ENCODE measurements around the gene CKMT2.

CKMT2 gene

DNA sequence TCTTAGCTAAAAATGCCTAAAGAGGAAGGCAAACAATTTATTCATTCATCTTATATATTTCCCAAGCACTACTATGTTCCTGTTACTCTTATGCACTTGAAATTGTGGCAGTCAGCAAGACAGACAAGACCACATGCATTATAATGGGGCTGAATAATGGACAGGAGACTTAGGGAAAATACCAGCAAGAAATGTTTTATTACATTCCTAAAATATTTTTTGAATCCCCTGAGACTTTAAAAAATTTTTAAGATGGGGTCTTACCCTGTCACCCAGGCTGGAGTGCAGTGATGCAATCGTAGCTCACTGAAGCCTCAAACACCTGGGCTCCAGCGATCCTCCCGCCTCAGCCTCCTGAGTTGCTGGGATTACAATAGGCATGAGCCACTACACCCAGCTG lies 81.5 kb downstream of the CKMT2 start:
- H3K27ac ChIP-seq (replicated peaks), result no peak overlapping the region
- TF ChIP-seq, protein P1, sequence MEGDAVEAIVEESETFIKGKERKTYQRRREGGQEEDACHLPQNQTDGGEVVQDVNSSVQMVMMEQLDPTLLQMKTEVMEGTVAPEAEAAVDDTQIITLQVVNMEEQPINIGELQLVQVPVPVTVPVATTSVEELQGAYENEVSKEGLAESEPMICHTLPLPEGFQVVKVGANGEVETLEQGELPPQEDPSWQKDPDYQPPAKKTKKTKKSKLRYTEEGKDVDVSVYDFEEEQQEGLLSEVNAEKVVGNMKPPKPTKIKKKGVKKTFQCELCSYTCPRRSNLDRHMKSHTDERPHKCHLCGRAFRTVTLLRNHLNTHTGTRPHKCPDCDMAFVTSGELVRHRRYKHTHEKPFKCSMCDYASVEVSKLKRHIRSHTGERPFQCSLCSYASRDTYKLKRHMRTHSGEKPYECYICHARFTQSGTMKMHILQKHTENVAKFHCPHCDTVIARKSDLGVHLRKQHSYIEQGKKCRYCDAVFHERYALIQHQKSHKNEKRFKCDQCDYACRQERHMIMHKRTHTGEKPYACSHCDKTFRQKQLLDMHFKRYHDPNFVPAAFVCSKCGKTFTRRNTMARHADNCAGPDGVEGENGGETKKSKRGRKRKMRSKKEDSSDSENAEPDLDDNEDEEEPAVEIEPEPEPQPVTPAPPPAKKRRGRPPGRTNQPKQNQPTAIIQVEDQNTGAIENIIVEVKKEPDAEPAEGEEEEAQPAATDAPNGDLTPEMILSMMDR (IDR thresholded peaks at IDR 0.05; ENCODE audit: insufficient read depth, low read length), result no peak
- H3K4me3 ChIP-seq (replicated peaks; ENCODE audit: insufficient read depth, low read length), result no peak overlapping the region
- no peaks in the 10 kb centered on the region for H3K27me3 ChIP-seq (ENCODE audit: insufficient read depth, poor library complexity, severe bottlenecking)
- DNase-seq (ENCODE audit: low read depth in 1 of 2, low spot score in 1 of 2), result no peak

DNA sequence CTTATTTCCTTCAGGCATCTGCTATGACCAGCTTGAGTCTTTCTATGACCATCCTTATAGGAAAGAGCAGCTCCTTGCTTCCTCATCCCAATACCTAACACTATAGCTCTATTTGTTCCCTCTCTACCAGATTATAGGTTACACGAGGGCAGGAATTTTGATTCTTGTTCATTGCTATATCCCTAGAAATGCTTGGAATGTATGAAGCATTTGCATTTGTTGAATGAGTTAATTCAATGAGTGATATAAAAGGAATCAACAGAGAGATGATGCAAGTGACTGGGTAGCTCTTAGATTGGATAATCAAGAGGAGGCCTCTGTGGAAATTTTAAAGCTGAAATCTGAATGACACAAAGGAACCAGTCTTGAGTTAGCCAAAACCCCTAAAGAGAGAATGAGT lies 82.2 kb downstream of the CKMT2 start:
- no peak for DNase-seq (ENCODE audit: low read depth in 1 of 2, low spot score in 1 of 2)
- no peak overlapping the region for H3K27ac ChIP-seq (replicated peaks)
- TF ChIP-seq, protein P2, sequence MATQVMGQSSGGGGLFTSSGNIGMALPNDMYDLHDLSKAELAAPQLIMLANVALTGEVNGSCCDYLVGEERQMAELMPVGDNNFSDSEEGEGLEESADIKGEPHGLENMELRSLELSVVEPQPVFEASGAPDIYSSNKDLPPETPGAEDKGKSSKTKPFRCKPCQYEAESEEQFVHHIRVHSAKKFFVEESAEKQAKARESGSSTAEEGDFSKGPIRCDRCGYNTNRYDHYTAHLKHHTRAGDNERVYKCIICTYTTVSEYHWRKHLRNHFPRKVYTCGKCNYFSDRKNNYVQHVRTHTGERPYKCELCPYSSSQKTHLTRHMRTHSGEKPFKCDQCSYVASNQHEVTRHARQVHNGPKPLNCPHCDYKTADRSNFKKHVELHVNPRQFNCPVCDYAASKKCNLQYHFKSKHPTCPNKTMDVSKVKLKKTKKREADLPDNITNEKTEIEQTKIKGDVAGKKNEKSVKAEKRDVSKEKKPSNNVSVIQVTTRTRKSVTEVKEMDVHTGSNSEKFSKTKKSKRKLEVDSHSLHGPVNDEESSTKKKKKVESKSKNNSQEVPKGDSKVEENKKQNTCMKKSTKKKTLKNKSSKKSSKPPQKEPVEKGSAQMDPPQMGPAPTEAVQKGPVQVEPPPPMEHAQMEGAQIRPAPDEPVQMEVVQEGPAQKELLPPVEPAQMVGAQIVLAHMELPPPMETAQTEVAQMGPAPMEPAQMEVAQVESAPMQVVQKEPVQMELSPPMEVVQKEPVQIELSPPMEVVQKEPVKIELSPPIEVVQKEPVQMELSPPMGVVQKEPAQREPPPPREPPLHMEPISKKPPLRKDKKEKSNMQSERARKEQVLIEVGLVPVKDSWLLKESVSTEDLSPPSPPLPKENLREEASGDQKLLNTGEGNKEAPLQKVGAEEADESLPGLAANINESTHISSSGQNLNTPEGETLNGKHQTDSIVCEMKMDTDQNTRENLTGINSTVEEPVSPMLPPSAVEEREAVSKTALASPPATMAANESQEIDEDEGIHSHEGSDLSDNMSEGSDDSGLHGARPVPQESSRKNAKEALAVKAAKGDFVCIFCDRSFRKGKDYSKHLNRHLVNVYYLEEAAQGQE (IDR thresholded peaks at IDR 0.05; ENCODE audit: insufficient replicate concordance, low read depth), result no peak
- TF ChIP-seq SPI1 (IDR thresholded peaks at IDR 0.05; ENCODE audit: borderline replicate concordance, low read depth) (no peak), POLR2AphosphoS5 (IDR thresholded peaks at IDR 0.05; ENCODE audit: low read depth) (no peak), GABPA (IDR thresholded peaks at IDR 0.05; ENCODE audit: low read depth) (no peak)
- TF ChIP-seq, protein P1 (IDR thresholded peaks at IDR 0.05; ENCODE audit: insufficient read depth, low read length), result no peak
- H3K4me3 ChIP-seq (replicated peaks; ENCODE audit: insufficient read depth, low read length), result no peak overlapping the region
- no peaks in the 10 kb centered on the region for H3K27me3 ChIP-seq (ENCODE audit: insufficient read depth, poor library complexity, severe bottlenecking)

DNA sequence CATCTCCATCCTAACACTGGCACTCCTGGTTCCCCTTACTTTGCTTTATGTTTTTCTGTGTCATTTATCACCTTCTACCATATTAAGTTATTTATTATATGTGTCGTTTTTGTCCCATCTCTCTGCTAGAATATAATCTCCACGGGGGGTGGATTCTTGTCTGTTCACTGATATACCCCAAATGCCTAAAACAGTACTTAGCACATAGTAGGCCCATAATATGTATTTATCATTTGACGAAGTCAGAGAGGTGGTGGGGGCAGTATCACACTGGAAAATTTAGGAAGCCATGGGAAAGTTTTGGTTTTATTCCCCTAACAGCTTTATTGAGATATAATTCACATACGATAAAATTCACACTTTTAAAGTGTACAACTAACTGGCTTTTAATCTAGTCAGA lies 82.7 kb downstream of the CKMT2 start:
- H3K27me3 ChIP-seq (ENCODE audit: insufficient read depth, poor library complexity, severe bottlenecking), result no peaks in the 10 kb centered on the region
- no peak for DNase-seq (ENCODE audit: low read depth in 1 of 2, low spot score in 1 of 2)
- H3K27ac ChIP-seq (replicated peaks), result no peak overlapping the region
- H3K4me3 ChIP-seq (replicated peaks; ENCODE audit: insufficient read depth, low read length), result no peak overlapping the region
- no peak for TF ChIP-seq POLR2AphosphoS5 (IDR thresholded peaks at IDR 0.05; ENCODE audit: low read depth)
- TF ChIP-seq, protein P2 (IDR thresholded peaks at IDR 0.05; ENCODE audit: insufficient replicate concordance, low read depth), result no peak
- TF ChIP-seq GABPA (IDR thresholded peaks at IDR 0.05; ENCODE audit: low read depth), result no peak

All from HL-60 (cell line).